Measurements from ENCODE around the gene MKX.

DNA sequence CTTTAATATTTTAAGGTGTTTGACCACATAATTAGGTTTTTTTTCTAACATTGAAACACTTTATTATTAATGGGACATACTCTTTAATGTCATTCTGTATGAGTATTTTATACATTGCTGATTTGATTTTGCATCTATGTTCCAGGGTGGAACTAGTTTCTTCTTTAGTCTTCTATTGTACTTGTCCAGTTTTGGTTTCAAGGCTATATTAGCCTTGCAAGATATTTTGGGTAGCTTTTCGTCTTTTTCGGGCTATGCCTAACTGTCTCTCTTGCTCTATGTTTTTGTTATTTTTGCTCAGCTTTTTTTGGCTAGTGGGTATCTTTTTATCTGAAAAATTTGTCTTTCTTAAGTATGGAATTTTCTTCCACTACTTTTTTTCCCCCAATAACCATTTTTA lies 38.7 kb upstream of the MKX start:
- TF ChIP-seq POLR2A (IDR thresholded peaks at IDR 0.05; ENCODE audit: low read depth) (no peak), POLR2AphosphoS5 (IDR thresholded peaks at IDR 0.05) (no peak)
- TF ChIP-seq, protein P1, sequence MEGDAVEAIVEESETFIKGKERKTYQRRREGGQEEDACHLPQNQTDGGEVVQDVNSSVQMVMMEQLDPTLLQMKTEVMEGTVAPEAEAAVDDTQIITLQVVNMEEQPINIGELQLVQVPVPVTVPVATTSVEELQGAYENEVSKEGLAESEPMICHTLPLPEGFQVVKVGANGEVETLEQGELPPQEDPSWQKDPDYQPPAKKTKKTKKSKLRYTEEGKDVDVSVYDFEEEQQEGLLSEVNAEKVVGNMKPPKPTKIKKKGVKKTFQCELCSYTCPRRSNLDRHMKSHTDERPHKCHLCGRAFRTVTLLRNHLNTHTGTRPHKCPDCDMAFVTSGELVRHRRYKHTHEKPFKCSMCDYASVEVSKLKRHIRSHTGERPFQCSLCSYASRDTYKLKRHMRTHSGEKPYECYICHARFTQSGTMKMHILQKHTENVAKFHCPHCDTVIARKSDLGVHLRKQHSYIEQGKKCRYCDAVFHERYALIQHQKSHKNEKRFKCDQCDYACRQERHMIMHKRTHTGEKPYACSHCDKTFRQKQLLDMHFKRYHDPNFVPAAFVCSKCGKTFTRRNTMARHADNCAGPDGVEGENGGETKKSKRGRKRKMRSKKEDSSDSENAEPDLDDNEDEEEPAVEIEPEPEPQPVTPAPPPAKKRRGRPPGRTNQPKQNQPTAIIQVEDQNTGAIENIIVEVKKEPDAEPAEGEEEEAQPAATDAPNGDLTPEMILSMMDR (IDR thresholded peaks at IDR 0.05): no peak

Measured in esophagus muscularis mucosa (tissue), 3 donors.